ENCODE data around the gene FRG1. TPM values are rescaled to one million over a fixed set of nuclear protein-coding genes. Genes with fewer than 3 reads are reported as not detected.
"Not testable (repeated sequence)": the region's sequence is repeated elsewhere in the genome, so short reads cannot be mapped to it uniquely, and the experiment has no call there.

The FRG1 gene
- total and polyA plus RNA-seq, 2 experiments from 2014 or later, result 24.3 to 65.2 TPM

- peaks cover 56% of the 10 kb centered on the region for H3K9me3 Mint-ChIP-seq
- not testable (repeated sequence) for H3K27me3 Mint-ChIP-seq (ENCODE audit: insufficient read depth, low read depth, poor library complexity); H3K4me3 Mint-ChIP-seq; H3F3A ChIP-seq (replicated peaks; ENCODE audit: low read depth); H3K79me2 ChIP-seq (replicated peaks; ENCODE audit: insufficient read depth); H3K27me3 ChIP-seq (ENCODE audit: insufficient read depth); H3K27ac ChIP-seq (ENCODE audit: low read depth); H3K36me3 ChIP-seq (ENCODE audit: insufficient read depth); DNase-seq (ENCODE audit: low spot score); H3K4me1 ChIP-seq (ENCODE audit: insufficient read depth); H3K4me1 Mint-ChIP-seq; H3K9me2 ChIP-seq (ENCODE audit: insufficient read depth); H3K27ac Mint-ChIP-seq; ATAC-seq; H3K4me2 ChIP-seq; H3K4me3 ChIP-seq; H2AFZ ChIP-seq; H3K36me3 Mint-ChIP-seq (ENCODE audit: low read depth); H4K20me1 ChIP-seq (replicated peaks; ENCODE audit: insufficient read depth)
Measured at GRCh38 chr4:189899481-189900015, 41.1 kb upstream of the FRG1 start.

GRCh38 chr4:189904420-189905027 lies 36.1 kb upstream of the FRG1 start:
- peak; percentile 80 for ATAC-seq
- not testable (repeated sequence) for H3K4me1 Mint-ChIP-seq
- peaks cover 14% of the 10 kb centered on the region; the same call in 1 of the 3 replicates for H3K9me3 Mint-ChIP-seq

GRCh38 chr4:189912170-189912569 lies 28.5 kb upstream of the FRG1 start:
- H3K27me3 Mint-ChIP-seq (ENCODE audit: insufficient read depth, low read depth, poor library complexity), result no peaks in the 10 kb centered on the region

More at GRCh38 chr4:189904420-189905027, 36.1 kb upstream of the FRG1 start:
- TF ChIP-seq CTCF (conservative IDR thresholded peaks at IDR 0.05; ENCODE audit: low read depth in 2 of 2), result peak; percentile 78 to 85
- not testable (repeated sequence) for H3K4me2 ChIP-seq; H4K20me1 ChIP-seq (replicated peaks; ENCODE audit: insufficient read depth); H3K79me2 ChIP-seq (replicated peaks; ENCODE audit: insufficient read depth); H3F3A ChIP-seq (replicated peaks; ENCODE audit: low read depth); H3K27ac ChIP-seq (ENCODE audit: low read depth); H3K4me3 ChIP-seq; H3K9me2 ChIP-seq (ENCODE audit: insufficient read depth); H2AFZ ChIP-seq; H3K4me3 Mint-ChIP-seq; H3K27ac Mint-ChIP-seq; H3K27me3 ChIP-seq (ENCODE audit: insufficient read depth); H3K27me3 Mint-ChIP-seq (ENCODE audit: insufficient read depth, low read depth, poor library complexity); H3K36me3 Mint-ChIP-seq (ENCODE audit: low read depth); H3K36me3 ChIP-seq (ENCODE audit: insufficient read depth); H3K4me1 ChIP-seq (ENCODE audit: insufficient read depth)
- DNase-seq (ENCODE audit: low spot score), result peak; percentile 91

More at GRCh38 chr4:189912170-189912569, 28.5 kb upstream of the FRG1 start:
- no peak overlapping the region for H3K27ac ChIP-seq (ENCODE audit: low read depth)
- no peaks in the 10 kb centered on the region for H3K9me2 ChIP-seq (ENCODE audit: insufficient read depth)
- Mint-ChIP-seq H3K9me3 (peaks cover 55% of the 10 kb centered on the region), H3K27ac (no peak overlapping the region), H3K4me3 (no peak overlapping the region), H3K36me3 (ENCODE audit: low read depth) (no peaks in the 10 kb centered on the region), H3K4me1 (no peaks in the 10 kb centered on the region)
- DNase-seq (ENCODE audit: low spot score) (peak; percentile 56), ATAC-seq (no peak)
- no peak overlapping the region for H2AFZ ChIP-seq
- H3K79me2 ChIP-seq (replicated peaks; ENCODE audit: insufficient read depth), result no peaks in the 10 kb centered on the region
- no peaks in the 10 kb centered on the region for H3F3A ChIP-seq (replicated peaks; ENCODE audit: low read depth)
- no peaks in the 10 kb centered on the region for H3K36me3 ChIP-seq (ENCODE audit: insufficient read depth)
- no peaks in the 10 kb centered on the region for H3K4me1 ChIP-seq (ENCODE audit: insufficient read depth)
- H4K20me1 ChIP-seq (replicated peaks; ENCODE audit: insufficient read depth), result no peaks in the 10 kb centered on the region
- TF ChIP-seq ZNF331 (CRISPR knock-in tag; IDR thresholded peaks at IDR 0.05; ENCODE audit: low read depth), result no peak
- TF ChIP-seq CTCF (conservative IDR thresholded peaks at IDR 0.05; ENCODE audit: low read depth in 2 of 2), result peak; percentile 62 to 72
- no peak for TF ChIP-seq ETS1 (IDR thresholded peaks at IDR 0.05)
- no peak for TF ChIP-seq NANOG (IDR thresholded peaks at IDR 0.05; ENCODE audit: borderline replicate concordance)
- TF ChIP-seq JUNB (IDR thresholded peaks at IDR 0.05; ENCODE audit: unreplicated experiment), result no peak
- no peaks in the 10 kb centered on the region for H3K27me3 ChIP-seq (ENCODE audit: insufficient read depth)
- no peak overlapping the region for H3K4me2 ChIP-seq
- H3K4me3 ChIP-seq, result no peak overlapping the region

Measured in GM23338 (cell line).